HCT116 (cell line): ENCODE data around the gene TAAR8. TPM values are rescaled to one million over a fixed set of nuclear protein-coding genes. Genes with fewer than 3 reads are reported as not detected.

Source experiments
- ATAC-seq: fragments of 200-7000 bp; cut with Tn5 transposase; 2 replicates; pipeline ENCODE4 v1.9.1; 2020; ENCODE audit warnings: mild to moderate bottlenecking, moderate library complexity
- BruUV-seq: library from RNA; stranded (reverse); fragments of 400-500 nt; replicated peaks from 2 replicates; lab custom pipeline; 2021; lab: Mats Ljungman, UMichigan
- CTCF ChIA-PET: fragments of 300-600 bp; sonication (Branson Sonifier 250); formaldehyde crosslinking; loops from one replicate; lab custom pipeline; 2021; ENCODE audit warnings: antibody characterized with exemption; lab: Charles Lee
- POLR2A ChIA-PET: fragments of 300-600, 350-600 bp; sonication (Branson Sonifier 250); formaldehyde crosslinking; loops from one replicate; lab custom pipeline; 2021; ENCODE audit warnings: antibody characterized with exemption; lab: Charles Lee
- RAD21 ChIA-PET, 2 experiments: fragments of 300-600 bp; sonication (Branson Sonifier 250); formaldehyde crosslinking; loops; one replicate each; lab custom pipeline; 2023; ENCODE audit warnings: low total read pairs in 2 of 2; ENCODE audit not compliant: uncharacterized antibody in 2 of 2, unreplicated experiment in 2 of 2, low non-redundant PET in 1 of 2; lab: Charles Lee
- DNase-seq: peaks from one replicate; pipeline ENCODE4 v3.0.0-alpha.2; 2010; ENCODE audit warnings: low read depth, low spot score
- H2AFZ ChIP-seq: fragments of 200-600 bp; shearing (Covaris generic), sonication (generic); 2 replicates; pipeline ENCODE4 v1.6.1; 2017; ENCODE audit warnings: low read depth, mixed run types, mixed read lengths, antibody characterized with exemption, low read length; ENCODE audit not compliant: poor library complexity, severe bottlenecking
- H3K27ac ChIP-seq: 2 replicates; pipeline ENCODE4 v1.5.1; 2012; ENCODE audit warnings: low read depth, low read length
- H3K27me3 ChIP-seq: fragments of 200-600 bp; sonication (generic); 2 replicates; pipeline ENCODE4 v1.6.1; 2016; ENCODE audit warnings: mixed run types, low read length, mixed read lengths; ENCODE audit not compliant: insufficient read depth
- H3K36me3 ChIP-seq, 2 experiments: fragments of 200-500 bp in 1 of 2; fragments of 200-600 bp in 1 of 2; sonication (Bioruptor generic) in 1 of 2; sonication (generic) in 1 of 2; 2 replicates each; pipeline versions ENCODE4 v1.5.1 to v1.6.1; 2014 to 2016; ENCODE audit warnings: low read length in 2 of 2, inconsistent platforms in 1 of 2, mixed read lengths in 1 of 2, mixed run types in 1 of 2; ENCODE audit not compliant: insufficient read depth in 2 of 2, control insufficient read depth in 1 of 2
- H3K4me1 ChIP-seq, 2 experiments: fragments of 200-600 bp in 1 of 2; sonication (generic) in 1 of 2; 2 replicates each; pipeline versions ENCODE4 v1.5.1 to v1.6.1; 2012 to 2017; ENCODE audit warnings: low read length in 2 of 2, inconsistent platforms in 1 of 2, mild to moderate bottlenecking in 1 of 2, mixed read lengths in 1 of 2, mixed run types in 1 of 2, moderate library complexity in 1 of 2; ENCODE audit not compliant: insufficient read depth in 2 of 2, control insufficient read depth in 1 of 2
- H3K4me2 ChIP-seq: fragments of 200-600 bp; sonication (generic); 2 replicates; pipeline ENCODE4 v1.6.1; 2017; ENCODE audit warnings: mixed run types, low read length, mixed read lengths
- H3K4me3 ChIP-seq, 2 experiments: fragments of 200-600 bp in 1 of 2; sonication (generic) in 1 of 2; replicated peaks in 1 of 2; 2 replicates each; pipeline ENCODE4 v1.5.1; 2011 to 2016; ENCODE audit warnings: low read length in 2 of 2, control low read depth in 1 of 2, low read depth in 1 of 2, mild to moderate bottlenecking in 1 of 2, mixed read lengths in 1 of 2, mixed run types in 1 of 2
- H3K79me2 ChIP-seq: fragments of 200-600 bp; sonication (generic); 2 replicates; pipeline ENCODE4 v1.6.1; 2017; ENCODE audit warnings: mild to moderate bottlenecking, mixed run types, low read length, moderate library complexity, mixed read lengths; ENCODE audit not compliant: insufficient read depth
- H3K9ac ChIP-seq: fragments of 200-600 bp; sonication (generic); 2 replicates; pipeline ENCODE4 v1.6.1; 2016; ENCODE audit warnings: low read length, mixed read lengths
- H3K9me2 ChIP-seq: fragments of 200-600 bp; sonication (generic), shearing (Covaris generic); 2 replicates; pipeline ENCODE4 v1.6.1; 2017; ENCODE audit warnings: mixed run types, mild to moderate bottlenecking, moderate library complexity; ENCODE audit not compliant: insufficient read depth
- H3K9me3 ChIP-seq, 2 experiments: fragments of 200-500 bp in 1 of 2; fragments of 200-600 bp in 1 of 2; sonication (Bioruptor generic) in 1 of 2; sonication (generic) in 1 of 2; 2 replicates each; pipeline ENCODE4 v1.6.1; 2014 to 2017; ENCODE audit warnings: low read length in 2 of 2, mixed read lengths in 2 of 2, inconsistent platforms in 1 of 2, low read depth in 1 of 2, mild to moderate bottlenecking in 1 of 2, mixed run types in 1 of 2, moderate library complexity in 1 of 2; ENCODE audit not compliant: control insufficient read depth in 1 of 2, insufficient read depth in 1 of 2
- H4K20me1 ChIP-seq: fragments of 200-600 bp; sonication (generic), shearing (Covaris generic); 2 replicates; pipeline ENCODE4 v1.6.1; 2017; ENCODE audit warnings: mixed run types, mild to moderate bottlenecking, moderate library complexity; ENCODE audit not compliant: insufficient read depth
- ATF3 ChIP-seq: IDR thresholded peaks from 2 replicates; pipeline ENCODE4 v1.6.1; 2012
- CBX3 ChIP-seq: IDR thresholded peaks from 2 replicates; pipeline ENCODE4 v1.6.1; 2012; ENCODE audit warnings: low read depth
- EZH2phosphoT487 ChIP-seq: fragments of 200-600 bp; IDR thresholded peaks from 2 replicates; pipeline ENCODE4 v1.6.1; 2018; ENCODE audit warnings: antibody characterized with exemption, borderline replicate concordance
- POLR2A ChIP-seq: IDR thresholded peaks from 2 replicates; pipeline ENCODE4 v1.7.0; 2011; ENCODE audit warnings: borderline replicate concordance; ENCODE audit not compliant: insufficient read depth, insufficient read length; ENCODE audit errors: extremely low read depth
- RAD21 ChIP-seq: IDR thresholded peaks from 2 replicates; pipeline ENCODE4 v1.6.1; 2012; ENCODE audit warnings: low read depth, mild to moderate bottlenecking
- SIN3A ChIP-seq: IDR thresholded peaks from 2 replicates; pipeline ENCODE4 v1.6.1; 2012; ENCODE audit warnings: low read depth
- SP1 ChIP-seq: IDR thresholded peaks from 2 replicates; pipeline ENCODE4 v1.6.1; 2012; ENCODE audit warnings: low read depth
- SRF ChIP-seq: IDR thresholded peaks from 2 replicates; pipeline ENCODE4 v1.6.1; 2012; ENCODE audit warnings: low read depth
- TCF7L2 ChIP-seq: IDR thresholded peaks from 2 replicates; pipeline ENCODE4 v1.7.0; 2011; ENCODE audit warnings: borderline replicate concordance, inconsistent platforms; ENCODE audit not compliant: insufficient read depth, insufficient read length; ENCODE audit errors: extremely low read depth
- YY1 ChIP-seq: IDR thresholded peaks from 2 replicates; pipeline ENCODE4 v1.6.1; 2011; ENCODE audit warnings: low read length, low read depth, moderate library complexity, mild to moderate bottlenecking; ENCODE audit not compliant: insufficient replicate concordance; ENCODE audit errors: extremely low read depth
- intact Hi-C: fragments of 100-400 bp; cut with micrococcal nuclease; formaldehyde crosslinking; loops from 2 replicates; pipeline ENCODE4 v1.10.0; 2022
- total RNA-seq: library from RNA; stranded (reverse); gene quantifications from one replicate; pipeline ENCODE4 v1.2.1, GENCODE V29; 2021; ENCODE audit not compliant: unreplicated experiment
- TF ChIP-seq, protein P1 (sequence below): IDR thresholded peaks from 2 replicates; pipeline ENCODE4 v1.6.1; 2012
- TF ChIP-seq, protein P2 (sequence below): IDR thresholded peaks from 2 replicates; pipeline ENCODE4 v1.6.1; 2011; ENCODE audit warnings: mild to moderate bottlenecking, low read length, moderate library complexity; ENCODE audit not compliant: insufficient replicate concordance; ENCODE audit errors: extremely low read depth

TAAR8 gene
- total RNA-seq, 1 experiment from 2014 or later = not detected

DNA sequence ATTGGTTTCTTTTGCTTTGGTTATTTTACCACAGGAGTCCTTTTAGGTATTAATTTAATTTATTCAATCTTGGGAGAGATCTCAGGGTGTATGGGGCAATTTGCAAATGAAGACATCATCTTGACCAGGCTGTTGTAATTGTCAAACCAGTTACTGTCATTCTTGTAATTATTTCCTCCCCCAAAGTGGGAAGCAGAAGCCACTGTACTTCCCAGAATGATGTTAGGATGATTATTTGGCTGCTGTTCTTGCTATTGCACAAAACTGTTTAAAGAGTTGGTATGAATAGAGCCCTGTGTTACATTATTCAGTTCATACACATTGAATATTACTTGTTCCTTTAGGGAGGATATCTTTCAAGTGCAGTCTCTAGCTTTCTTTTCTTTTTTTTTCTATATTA, 19.3 kb downstream of the TAAR8 start:
- no TSS peak for BruUV-seq
- ATAC-seq (no peak), DNase-seq (no peak)
- H3K4me1 ChIP-seq = no peaks in the 10 kb centered on the region
- H3K9me3 ChIP-seq = no peaks in the 10 kb centered on the region
- no peak for TF ChIP-seq TCF7L2
- TF ChIP-seq RAD21 = no peak
- TF ChIP-seq SIN3A = no peak
- TF ChIP-seq, protein P1, sequence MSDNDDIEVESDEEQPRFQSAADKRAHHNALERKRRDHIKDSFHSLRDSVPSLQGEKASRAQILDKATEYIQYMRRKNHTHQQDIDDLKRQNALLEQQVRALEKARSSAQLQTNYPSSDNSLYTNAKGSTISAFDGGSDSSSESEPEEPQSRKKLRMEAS = no peak
- TF ChIP-seq ATF3 = no peak
- TF ChIP-seq SP1 = no peak
- no peak for TF ChIP-seq POLR2A
- no peak for TF ChIP-seq YY1
- no peak for TF ChIP-seq CBX3
- TF ChIP-seq EZH2phosphoT487 = no peak
- TF ChIP-seq SRF = no peak
- TF ChIP-seq, protein P2, sequence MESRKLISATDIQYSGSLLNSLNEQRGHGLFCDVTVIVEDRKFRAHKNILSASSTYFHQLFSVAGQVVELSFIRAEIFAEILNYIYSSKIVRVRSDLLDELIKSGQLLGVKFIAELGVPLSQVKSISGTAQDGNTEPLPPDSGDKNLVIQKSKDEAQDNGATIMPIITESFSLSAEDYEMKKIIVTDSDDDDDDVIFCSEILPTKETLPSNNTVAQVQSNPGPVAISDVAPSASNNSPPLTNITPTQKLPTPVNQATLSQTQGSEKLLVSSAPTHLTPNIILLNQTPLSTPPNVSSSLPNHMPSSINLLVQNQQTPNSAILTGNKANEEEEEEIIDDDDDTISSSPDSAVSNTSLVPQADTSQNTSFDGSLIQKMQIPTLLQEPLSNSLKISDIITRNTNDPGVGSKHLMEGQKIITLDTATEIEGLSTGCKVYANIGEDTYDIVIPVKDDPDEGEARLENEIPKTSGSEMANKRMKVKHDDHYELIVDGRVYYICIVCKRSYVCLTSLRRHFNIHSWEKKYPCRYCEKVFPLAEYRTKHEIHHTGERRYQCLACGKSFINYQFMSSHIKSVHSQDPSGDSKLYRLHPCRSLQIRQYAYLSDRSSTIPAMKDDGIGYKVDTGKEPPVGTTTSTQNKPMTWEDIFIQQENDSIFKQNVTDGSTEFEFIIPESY = no peak
- no peak overlapping the region for H2AFZ ChIP-seq
- POLR2A ChIA-PET = no interaction called here
- H3K9ac ChIP-seq = no peak overlapping the region
- no peaks in the 10 kb centered on the region for H3K9me2 ChIP-seq
- no peak overlapping the region for H3K4me3 ChIP-seq
- CTCF ChIA-PET = no interaction called here
- no peak overlapping the region for H3K27ac ChIP-seq
- no peaks in the 10 kb centered on the region for H3K79me2 ChIP-seq
- no peaks in the 10 kb centered on the region for H4K20me1 ChIP-seq
- no peaks in the 10 kb centered on the region for H3K36me3 ChIP-seq
- intact Hi-C loops = no loop called here
- H3K27me3 ChIP-seq = no peaks in the 10 kb centered on the region
- RAD21 ChIA-PET = no interaction called here
- H3K4me2 ChIP-seq = no peak overlapping the region
